Activated T-cell treated with anti-CD3 and anti-CD28 coated beads, Interleukin-2, amount 50 U/mL, for 24 hours (primary cell): ENCODE results near the gene ESRRB.

Source experiments
- DNase-seq: peaks from one replicate; pipeline ENCODE4 v3.0.0-alpha.2; 2020
- H3K27ac Mint-ChIP-seq: 2 replicates; pipeline ENCODE4 v1.8.0; 2020; ENCODE audit warnings: mild to moderate bottlenecking, mixed read lengths
- H3K27me3 Mint-ChIP-seq: 2 replicates; pipeline ENCODE4 v1.8.0; 2020; ENCODE audit warnings: mixed read lengths
- H3K36me3 Mint-ChIP-seq: 2 replicates; pipeline ENCODE4 v1.8.0; 2020; ENCODE audit warnings: low read depth, mixed read lengths
- H3K4me1 Mint-ChIP-seq: 2 replicates; pipeline ENCODE4 v1.8.0; 2020; ENCODE audit warnings: low read depth, mixed read lengths
- H3K4me3 Mint-ChIP-seq: 2 replicates; pipeline ENCODE4 v1.8.0; 2020; ENCODE audit warnings: mild to moderate bottlenecking, moderate library complexity, mixed read lengths
- H3K9me3 Mint-ChIP-seq: 2 replicates; pipeline ENCODE4 v1.8.0; 2020; ENCODE audit warnings: mixed read lengths

ESRRB gene

DNA sequence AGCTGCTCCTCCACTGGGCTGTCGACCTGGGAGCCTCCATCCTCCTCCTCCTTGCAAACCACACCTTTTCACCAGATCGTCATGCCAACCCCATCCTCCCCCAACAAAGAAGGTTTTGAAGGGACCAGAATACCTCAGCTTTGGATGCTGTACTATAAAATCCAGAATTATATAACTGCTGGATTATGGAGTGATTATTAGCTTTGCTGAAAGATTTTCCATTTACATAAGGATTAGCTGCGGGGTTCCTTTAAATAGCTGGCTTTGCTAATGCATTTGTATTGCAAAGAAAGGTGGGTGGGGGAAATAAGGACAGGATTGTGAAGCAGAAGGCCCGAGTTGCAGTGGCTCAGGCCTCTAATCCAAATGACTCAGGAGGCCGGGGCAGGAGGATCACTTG lies 36.6 kb downstream of the ESRRB start:
- H3K27ac Mint-ChIP-seq = no peak overlapping the region
- H3K4me1 Mint-ChIP-seq = peaks cover 4% of the 10 kb centered on the region
- H3K4me3 Mint-ChIP-seq = no peak overlapping the region
- no peaks in the 10 kb centered on the region for H3K36me3 Mint-ChIP-seq
- DNase-seq = no peak
- H3K9me3 Mint-ChIP-seq = no peaks in the 10 kb centered on the region
- peaks cover 52% of the 10 kb centered on the region for H3K27me3 Mint-ChIP-seq

DNA sequence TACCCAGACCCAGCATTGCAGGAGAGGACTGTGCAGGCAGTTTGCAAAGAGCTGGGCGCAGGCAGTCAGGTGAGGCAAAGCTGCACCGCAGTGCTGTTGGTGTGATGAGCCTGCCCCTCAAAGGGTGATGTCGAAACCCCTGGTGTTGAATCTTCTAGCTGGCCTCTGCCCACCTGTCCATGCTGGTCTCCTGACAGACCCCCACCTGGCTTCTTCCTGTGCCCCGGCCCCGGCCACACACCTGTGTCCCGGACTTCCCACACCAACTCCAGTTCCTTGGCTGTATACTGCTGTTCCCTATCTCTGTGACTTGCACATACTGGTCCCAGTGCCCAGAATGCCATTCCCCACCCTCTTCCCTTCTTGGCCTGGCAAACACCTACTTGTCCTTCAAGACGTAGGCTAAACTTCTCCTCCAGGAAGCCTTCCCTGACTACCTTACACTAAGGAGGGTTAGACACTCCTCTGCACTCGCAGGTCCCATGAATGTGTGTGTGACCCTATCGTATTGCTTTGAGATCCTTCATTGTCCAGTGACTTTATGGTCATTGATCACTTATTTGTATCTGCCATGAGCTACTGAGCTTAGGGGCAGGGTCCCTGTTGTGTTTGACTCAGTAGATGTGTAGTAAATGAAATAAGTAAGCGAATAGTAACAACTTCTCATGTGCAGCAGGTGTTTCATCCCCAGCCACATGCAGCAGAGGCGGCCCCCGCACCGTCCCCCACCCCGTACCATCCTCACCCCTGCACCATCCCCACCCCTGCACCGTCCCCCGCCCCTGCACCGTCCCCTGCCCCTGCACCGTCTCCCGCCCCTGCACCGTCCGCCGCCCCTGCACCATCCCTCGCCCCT lies 37.4 kb downstream of the ESRRB start:
- Mint-ChIP-seq H3K27me3 (peaks cover 54% of the 10 kb centered on the region), H3K4me1 (peaks cover 4% of the 10 kb centered on the region), H3K4me3 (no peak overlapping the region), H3K36me3 (no peaks in the 10 kb centered on the region), H3K9me3 (no peaks in the 10 kb centered on the region), H3K27ac (no peak overlapping the region)
- no peak for DNase-seq

DNA sequence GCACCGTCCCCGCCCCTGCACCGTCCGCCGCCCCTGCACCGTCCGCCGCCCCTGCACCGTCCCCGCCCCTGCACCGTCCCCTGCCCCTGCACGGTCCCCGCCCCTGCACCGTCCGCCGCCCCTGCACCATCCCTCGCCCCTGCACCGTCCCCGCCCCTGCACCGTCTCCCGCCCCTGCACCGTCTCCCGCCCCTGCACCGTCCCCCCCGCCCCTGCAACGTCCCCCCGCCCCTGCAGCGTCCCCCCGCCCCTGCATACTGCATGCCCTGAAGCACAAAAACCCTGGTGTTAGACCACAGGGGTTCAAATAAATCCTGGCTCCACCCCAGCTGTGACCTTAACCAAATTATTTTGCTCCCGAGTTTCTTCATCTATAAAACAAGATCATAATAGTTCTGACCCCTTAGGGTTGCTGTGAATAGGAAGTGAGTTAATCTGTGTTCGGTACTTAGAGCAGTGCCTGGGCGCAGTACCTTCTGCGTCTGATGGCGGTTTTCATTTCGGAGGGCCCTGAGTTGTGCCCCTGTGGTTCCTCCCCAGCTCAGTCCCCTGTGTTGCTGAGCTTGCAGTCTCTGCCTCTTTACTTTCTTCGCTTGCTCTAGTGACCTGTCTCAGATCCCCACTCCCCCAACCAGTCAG lies 38.1 kb downstream of the ESRRB start:
- Mint-ChIP-seq H3K4me3 (no peak overlapping the region), H3K27ac (no peak overlapping the region), H3K4me1 (peaks cover 4% of the 10 kb centered on the region), H3K27me3 (peaks cover 54% of the 10 kb centered on the region), H3K9me3 (no peaks in the 10 kb centered on the region), H3K36me3 (no peaks in the 10 kb centered on the region)
- no peak for DNase-seq

DNA sequence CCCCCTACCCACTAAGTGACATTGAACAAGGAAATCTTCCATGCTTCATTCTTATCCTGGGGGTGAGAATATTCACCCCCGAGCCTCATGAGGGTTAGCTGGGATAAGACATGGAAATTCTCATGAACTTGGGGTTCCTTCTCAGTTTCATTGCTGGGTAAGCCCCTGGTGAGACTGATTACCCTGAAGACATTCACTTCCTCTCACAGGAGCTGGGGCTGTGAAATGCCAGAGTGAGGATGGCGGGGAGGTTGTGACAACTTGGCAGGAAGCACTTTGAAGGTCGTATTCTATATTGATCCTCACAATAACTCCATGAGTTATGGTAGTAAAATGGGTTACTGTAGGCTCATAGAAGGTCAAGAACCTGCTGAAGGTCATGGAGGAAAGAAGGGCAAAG lies 43.5 kb downstream of the ESRRB start:
- Mint-ChIP-seq H3K4me3 (no peak overlapping the region), H3K27ac (no peak overlapping the region), H3K4me1 (peaks cover under 1% of the 10 kb centered on the region), H3K9me3 (no peaks in the 10 kb centered on the region), H3K27me3 (peaks cover 34% of the 10 kb centered on the region), H3K36me3 (no peaks in the 10 kb centered on the region)
- DNase-seq = no peak

DNA sequence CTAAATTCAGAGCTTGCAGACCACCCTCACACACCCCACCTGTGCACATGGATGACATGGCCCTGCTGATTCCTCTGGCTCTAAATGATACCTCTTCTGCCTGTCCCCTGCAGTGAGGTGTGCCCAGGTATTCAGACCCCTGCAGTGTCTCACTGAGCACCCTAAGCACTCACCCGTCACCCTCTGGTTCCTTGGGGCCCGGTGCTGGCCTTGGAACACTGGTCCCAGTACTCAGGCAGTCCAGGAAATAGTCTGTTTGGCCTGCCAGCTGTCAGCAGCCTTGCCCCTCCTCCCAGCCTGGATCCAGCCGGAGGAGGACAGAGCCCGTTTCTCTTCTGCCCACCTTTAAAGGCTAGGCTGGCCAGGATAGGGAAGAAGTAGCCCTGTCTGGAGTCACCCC lies 44.9 kb downstream of the ESRRB start:
- H3K36me3 Mint-ChIP-seq = no peaks in the 10 kb centered on the region
- no peak overlapping the region for H3K4me3 Mint-ChIP-seq
- H3K9me3 Mint-ChIP-seq = no peaks in the 10 kb centered on the region
- H3K27ac Mint-ChIP-seq = no peak overlapping the region
- no peak for DNase-seq
- no peaks in the 10 kb centered on the region for H3K4me1 Mint-ChIP-seq
- H3K27me3 Mint-ChIP-seq = peaks cover 27% of the 10 kb centered on the region

DNA sequence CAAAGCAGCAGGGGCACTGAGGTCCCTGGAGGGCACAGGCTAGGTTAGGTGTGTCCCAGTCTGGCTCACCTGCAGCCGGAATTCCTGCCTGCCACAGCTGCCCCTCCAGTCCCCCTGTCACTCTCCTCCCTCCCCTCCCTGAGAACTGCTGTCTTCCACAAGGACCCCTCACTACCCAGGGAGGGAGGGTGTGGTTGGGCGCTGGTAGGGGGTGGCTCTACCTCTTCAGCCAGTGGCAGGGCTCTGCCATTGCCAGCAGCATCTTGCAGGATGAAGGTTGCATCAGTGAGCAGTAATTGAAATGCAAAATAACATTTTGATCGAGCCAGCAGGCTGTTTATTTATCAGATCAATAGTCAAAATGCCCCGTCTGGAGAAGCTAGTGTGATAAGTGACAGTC lies 45.7 kb downstream of the ESRRB start:
- no peak for DNase-seq
- Mint-ChIP-seq H3K4me1 (no peaks in the 10 kb centered on the region), H3K27me3 (peaks cover 21% of the 10 kb centered on the region), H3K36me3 (no peaks in the 10 kb centered on the region), H3K4me3 (no peak overlapping the region), H3K9me3 (no peaks in the 10 kb centered on the region), H3K27ac (no peak overlapping the region)

DNA sequence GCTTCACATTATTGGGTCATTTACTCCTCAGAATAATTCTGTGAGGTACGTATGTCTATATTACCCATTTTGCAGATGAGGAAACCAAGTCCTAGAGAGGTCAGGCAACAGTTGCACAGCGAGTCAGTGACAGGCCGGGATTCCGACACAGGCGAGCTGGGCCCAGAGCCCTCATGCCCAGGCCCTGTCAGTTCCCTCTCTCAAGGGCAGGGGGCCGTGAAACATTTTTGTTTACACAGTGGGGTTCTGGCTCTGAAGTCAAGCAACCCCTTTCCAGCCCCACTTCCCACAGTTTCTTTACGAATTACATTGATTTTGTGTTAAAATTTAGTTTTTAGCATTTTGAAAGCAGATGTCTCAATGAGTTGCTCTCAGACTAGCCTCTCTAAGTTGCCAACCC lies 46.7 kb downstream of the ESRRB start:
- Mint-ChIP-seq H3K27me3 (peaks cover 12% of the 10 kb centered on the region), H3K27ac (no peak overlapping the region), H3K4me3 (no peak overlapping the region), H3K36me3 (no peaks in the 10 kb centered on the region), H3K9me3 (no peaks in the 10 kb centered on the region), H3K4me1 (no peaks in the 10 kb centered on the region)
- DNase-seq = no peak

DNA sequence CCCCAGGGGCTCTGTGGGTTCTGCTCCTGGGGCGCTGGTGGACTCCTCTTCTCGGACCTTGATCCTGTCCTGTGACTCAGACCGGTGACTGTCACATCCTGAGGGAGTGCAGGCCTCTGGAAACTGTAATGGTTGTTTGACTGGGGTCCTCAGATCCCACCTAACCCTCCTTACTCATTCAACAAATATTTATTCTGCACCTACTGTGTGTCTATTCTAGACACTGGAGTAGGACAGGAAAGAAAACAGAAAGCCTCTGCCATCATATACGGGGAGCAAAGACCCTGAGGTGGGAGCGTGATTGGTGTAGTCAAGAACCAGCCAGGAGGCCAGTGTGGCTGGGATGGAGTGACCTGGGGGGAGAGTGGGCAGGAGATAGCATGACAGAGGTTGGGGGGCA lies 47.6 kb downstream of the ESRRB start:
- H3K4me1 Mint-ChIP-seq = no peaks in the 10 kb centered on the region
- DNase-seq = no peak
- H3K9me3 Mint-ChIP-seq = no peaks in the 10 kb centered on the region
- H3K27me3 Mint-ChIP-seq = peaks cover 11% of the 10 kb centered on the region
- no peak overlapping the region for H3K27ac Mint-ChIP-seq
- H3K4me3 Mint-ChIP-seq = no peak overlapping the region
- H3K36me3 Mint-ChIP-seq = no peaks in the 10 kb centered on the region

DNA sequence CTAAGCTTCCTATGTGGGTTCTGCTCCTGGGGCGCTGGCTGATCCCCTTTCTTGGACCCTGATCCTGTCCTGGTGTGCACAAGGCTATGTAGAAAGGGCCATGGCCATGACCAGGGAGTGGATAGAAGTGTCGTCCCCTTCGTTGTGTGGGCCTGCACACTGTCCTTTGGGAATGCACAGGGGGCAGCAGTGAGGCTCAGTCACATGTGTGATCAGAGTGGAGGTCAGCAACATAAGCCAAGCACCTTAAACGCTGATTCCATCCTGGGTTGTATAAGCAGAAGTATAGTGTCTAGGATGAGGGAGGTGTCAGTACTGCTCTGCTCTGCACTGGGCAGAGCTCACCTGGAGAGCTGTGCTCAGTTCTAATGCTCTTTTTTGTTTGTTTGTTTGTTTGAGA lies 48.4 kb downstream of the ESRRB start:
- Mint-ChIP-seq H3K27me3 (peaks cover 11% of the 10 kb centered on the region), H3K27ac (no peak overlapping the region), H3K4me1 (no peaks in the 10 kb centered on the region), H3K9me3 (no peaks in the 10 kb centered on the region), H3K4me3 (no peak overlapping the region), H3K36me3 (no peaks in the 10 kb centered on the region)
- no peak for DNase-seq

DNA sequence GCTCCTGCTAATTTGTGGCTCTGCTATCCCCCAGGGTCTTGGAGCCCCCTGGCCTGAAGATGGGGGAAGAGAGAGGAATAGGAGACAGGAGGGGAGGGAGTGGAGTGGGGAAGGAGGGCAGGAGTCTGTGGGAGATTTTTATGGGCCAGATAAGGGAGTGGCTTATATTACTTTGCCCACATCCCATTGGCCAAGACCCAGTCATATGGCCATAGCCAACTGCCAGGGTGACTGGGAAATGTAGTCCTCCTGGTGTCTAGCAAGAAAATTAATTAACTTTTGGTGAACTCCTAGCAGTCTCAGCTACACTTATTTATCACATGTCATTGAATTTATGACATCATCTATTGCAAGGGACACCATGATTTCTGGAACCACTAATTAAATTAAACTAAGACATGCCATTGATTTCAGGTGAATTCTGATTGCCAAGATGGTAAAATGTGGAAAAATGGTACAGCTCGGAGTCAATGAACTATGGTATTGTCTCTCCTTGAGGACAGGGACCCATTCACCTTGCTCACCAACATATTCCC lies 50.3 kb downstream of the ESRRB start:
- Mint-ChIP-seq H3K4me3 (no peak overlapping the region), H3K4me1 (no peaks in the 10 kb centered on the region), H3K27me3 (peaks cover 7% of the 10 kb centered on the region), H3K36me3 (no peaks in the 10 kb centered on the region), H3K27ac (no peak overlapping the region), H3K9me3 (no peaks in the 10 kb centered on the region)
- DNase-seq = no peak

DNA sequence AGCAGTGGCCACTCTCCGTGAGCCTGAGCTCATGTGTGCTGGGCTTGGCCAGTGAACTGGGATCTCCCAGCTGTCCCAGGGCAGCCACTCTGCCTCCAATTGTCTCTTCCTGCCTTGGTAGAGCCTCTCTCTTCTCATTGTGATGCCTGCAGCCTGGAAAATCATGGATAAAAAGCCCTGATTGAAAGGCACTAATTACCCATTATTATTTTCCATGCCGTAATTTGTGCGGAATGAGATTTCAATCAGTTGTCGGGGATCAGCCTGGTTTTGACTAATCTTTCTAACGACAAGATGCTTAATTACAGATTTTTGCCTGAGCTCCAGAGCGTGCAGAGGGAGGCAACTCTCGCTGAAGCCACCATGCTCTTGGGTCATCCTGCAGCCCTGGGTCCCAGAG lies 52.7 kb downstream of the ESRRB start:
- H3K27me3 Mint-ChIP-seq = peaks cover 15% of the 10 kb centered on the region
- no peaks in the 10 kb centered on the region for H3K4me1 Mint-ChIP-seq
- no peaks in the 10 kb centered on the region for H3K9me3 Mint-ChIP-seq
- H3K4me3 Mint-ChIP-seq = no peak overlapping the region
- H3K27ac Mint-ChIP-seq = no peak overlapping the region
- H3K36me3 Mint-ChIP-seq = no peaks in the 10 kb centered on the region
- no peak for DNase-seq

DNA sequence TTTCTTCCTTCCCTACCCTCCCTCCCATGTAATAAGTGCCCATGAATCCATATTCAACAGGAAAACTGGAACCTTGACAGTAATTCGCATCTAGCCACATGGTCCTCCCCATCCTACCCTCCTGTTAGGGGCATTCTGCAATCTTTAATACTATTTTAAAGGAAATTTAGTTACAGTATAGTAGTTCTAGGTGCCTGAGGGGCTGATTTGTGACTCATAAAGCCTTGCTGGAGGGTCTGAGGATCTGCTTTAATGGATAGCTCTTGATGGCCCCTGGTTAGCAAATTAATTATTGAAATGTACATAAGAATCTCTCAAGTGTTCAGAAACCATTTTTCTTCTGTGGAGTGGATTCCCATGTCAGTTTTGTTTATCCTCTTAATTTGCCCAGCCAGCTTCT lies 54.1 kb downstream of the ESRRB start:
- DNase-seq = no peak
- Mint-ChIP-seq H3K27me3 (peaks cover 13% of the 10 kb centered on the region), H3K27ac (no peak overlapping the region), H3K4me1 (no peaks in the 10 kb centered on the region), H3K9me3 (no peaks in the 10 kb centered on the region), H3K36me3 (no peaks in the 10 kb centered on the region), H3K4me3 (no peak overlapping the region)

DNA sequence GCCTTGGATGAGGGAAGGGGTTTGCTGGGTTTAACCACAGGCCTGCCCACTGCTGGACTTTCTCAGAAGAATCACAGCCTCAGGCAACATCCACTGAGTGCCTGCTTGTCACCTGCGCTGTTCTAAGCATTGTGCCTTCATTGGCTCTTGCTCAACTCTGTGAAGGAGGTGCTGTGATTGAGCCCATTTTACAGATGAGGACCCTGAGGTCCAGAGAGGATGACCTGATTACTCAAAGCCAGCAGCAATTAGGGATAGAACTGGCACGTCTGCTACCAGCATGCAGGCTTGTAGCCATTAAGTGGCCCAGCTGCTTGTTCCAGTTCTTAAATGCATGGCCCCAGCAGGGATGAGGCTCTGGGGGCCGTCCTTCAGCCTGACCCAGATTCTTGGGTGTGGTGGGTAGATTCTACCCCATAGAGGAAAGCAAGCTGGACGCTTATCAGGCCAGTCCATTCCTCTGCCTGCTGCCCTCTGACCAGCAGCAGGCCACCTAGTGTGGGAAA lies 54.6 kb downstream of the ESRRB start:
- H3K36me3 Mint-ChIP-seq = no peaks in the 10 kb centered on the region
- DNase-seq = no peak
- no peaks in the 10 kb centered on the region for H3K9me3 Mint-ChIP-seq
- no peaks in the 10 kb centered on the region for H3K4me1 Mint-ChIP-seq
- H3K27ac Mint-ChIP-seq = no peak overlapping the region
- no peak overlapping the region for H3K4me3 Mint-ChIP-seq
- H3K27me3 Mint-ChIP-seq = peaks cover 12% of the 10 kb centered on the region

DNA sequence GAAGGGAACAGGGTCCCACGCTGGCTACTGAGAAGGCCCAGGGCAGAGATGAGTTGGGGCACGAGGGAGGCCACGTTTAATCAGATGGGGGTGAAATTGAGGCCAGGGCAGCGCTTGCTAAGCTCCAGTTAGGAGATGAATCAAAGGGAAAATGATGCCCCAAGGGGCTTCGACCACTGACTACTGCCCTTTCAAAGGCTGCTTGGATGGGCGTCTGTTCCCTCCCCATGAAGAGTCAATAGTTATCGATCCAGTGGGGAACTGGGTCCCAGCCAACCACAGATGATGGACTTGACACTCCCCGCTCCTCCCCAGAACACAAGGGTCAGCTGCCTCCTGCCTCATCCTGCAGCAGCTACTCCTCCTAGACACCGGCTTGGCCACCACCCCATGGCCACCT lies 55.6 kb downstream of the ESRRB start:
- no peaks in the 10 kb centered on the region for H3K36me3 Mint-ChIP-seq
- no peaks in the 10 kb centered on the region for H3K4me1 Mint-ChIP-seq
- no peak overlapping the region for H3K27ac Mint-ChIP-seq
- DNase-seq = no peak
- H3K9me3 Mint-ChIP-seq = no peaks in the 10 kb centered on the region
- no peak overlapping the region for H3K4me3 Mint-ChIP-seq
- peaks cover 11% of the 10 kb centered on the region for H3K27me3 Mint-ChIP-seq
